HUDEP-2 (cell line): ENCODE data around the gene LOXHD1.

Experiments
- DNase-seq, 76 experiments: peaks; one replicate each; lab custom pipeline; 2025; ENCODE audit not compliant: unreplicated experiment in 76 of 76; lab: John Stamatoyannopoulos, UW

LOXHD1 gene

DNA sequence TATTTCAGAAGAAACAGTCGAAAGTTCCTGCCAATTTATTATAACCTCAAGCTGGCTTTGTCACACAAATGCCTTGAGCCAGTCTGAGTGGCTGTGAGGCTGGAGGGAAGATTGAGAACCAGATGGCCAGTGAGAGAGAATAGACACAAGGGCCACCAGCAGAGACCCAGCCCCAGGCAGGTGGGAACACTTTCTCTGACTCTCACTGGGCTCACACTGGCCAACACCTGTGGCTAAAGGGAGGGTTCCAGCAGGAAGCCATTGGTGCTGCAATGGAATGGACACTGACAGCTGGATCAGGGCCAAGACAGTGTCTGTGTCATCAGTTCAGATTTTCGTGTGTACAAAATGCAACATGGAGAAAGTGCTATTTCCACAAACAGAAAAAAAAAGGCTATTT, 29.9 kb downstream of the LOXHD1 start:
- no peak for DNase-seq

- no peak for DNase-seq
These were observed 32.0 kb downstream of the LOXHD1 start for GRCh38 chr18:46625069-46625468.

GRCh38 chr18:46624127-46624526, 32.9 kb downstream of the LOXHD1 start:
- no peak for DNase-seq

DNA sequence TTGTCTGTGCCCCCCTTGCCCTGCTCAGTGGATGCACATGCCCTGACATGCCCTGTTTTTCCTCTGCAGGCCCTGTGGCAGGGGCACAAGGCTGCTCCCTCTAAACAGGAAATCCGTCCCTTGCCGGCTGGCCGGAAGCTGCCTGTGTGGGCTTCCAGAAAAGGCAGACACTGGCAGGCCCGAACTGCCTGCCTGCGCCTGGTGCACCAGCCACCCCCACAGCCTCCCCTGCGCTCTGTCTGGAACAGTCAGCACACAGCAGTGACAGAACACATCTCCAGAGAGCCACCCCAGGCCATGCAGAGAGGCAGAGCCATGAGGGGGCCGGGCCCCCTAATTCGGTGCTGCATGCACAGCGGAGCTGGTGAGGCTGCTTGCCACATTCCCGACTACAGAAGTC, 33.5 kb downstream of the LOXHD1 start:
- DNase-seq = no peak

DNA sequence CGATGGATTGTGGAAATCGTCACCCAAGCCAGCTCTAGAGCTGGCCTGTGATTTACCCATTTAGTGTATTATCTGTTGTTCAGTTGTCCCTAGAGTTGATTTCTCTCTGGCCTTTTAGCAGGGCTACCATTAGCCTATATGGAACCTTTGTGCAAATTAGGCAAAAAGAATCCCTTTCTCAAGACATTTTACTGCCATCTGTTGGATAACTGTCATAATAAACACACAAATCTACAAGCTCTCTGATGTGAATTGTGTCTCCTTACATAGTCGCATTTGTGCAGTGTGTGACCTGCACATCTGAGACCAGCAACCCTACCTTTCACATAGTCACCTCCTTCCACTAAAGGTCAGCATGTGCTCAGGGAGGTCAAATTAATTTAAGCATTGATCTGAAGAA, 34.0 kb downstream of the LOXHD1 start:
- DNase-seq = peak in 1 of 76 experiments; percentile 8

- DNase-seq = no peak
These were observed 34.6 kb downstream of the LOXHD1 start for GRCh38 chr18:46622451-46622850.

DNA sequence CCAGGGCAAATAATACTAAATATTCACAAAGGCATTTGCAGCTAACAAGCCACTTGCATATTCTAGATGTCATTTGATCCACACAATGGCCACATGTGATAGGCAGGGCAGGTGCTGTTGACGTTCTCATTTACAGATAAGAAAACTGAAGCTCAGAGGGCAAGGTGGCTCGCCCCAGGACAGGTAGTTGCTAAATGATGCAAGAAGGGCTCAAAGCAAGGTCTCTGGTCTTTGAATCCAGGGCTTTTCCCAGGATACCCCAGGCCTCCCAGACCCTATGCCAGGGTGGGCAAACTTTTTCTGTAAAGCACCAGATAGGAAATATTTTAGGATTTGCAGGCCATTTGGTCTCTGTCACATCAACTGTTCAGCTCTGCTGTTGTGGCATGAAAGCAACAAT, 35.1 kb downstream of the LOXHD1 start:
- DNase-seq = no peak

DNA sequence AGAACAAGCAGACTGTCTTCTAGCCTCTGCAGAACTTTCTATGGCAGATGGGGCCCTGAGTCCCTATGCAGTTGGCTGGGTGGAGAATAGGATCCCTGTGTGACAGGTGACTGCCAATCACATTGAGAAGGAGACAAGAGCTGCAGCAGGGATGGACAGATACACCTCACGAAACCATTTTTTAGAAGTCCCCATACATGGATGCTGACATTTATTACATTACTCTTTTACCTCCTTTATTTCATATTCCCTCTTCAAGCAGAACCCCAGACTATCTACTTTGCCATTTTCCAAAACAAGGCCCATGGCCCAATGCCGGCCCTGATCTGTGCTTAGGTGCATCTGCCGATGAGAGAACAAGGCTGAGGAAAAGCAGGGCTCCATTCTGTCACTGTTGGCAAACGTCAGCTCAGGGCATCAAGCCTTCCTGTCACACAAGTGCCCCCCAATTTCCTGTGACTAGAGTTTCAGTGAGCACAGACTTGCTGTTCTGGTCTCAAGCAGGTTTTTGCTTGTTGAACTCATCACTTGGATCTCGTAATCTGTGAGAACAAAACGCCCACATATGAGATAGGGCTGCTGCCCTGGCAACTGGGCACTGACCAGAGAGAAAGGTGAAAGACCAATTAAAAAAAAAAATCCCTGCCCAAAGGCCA, 35.8 kb downstream of the LOXHD1 start:
- DNase-seq = no peak

GRCh38 chr18:46619559-46619958, 37.5 kb downstream of the LOXHD1 start:
- DNase-seq = no peak

- DNase-seq = no peak
These were observed 41.3 kb downstream of the LOXHD1 start for GRCh38 chr18:46615720-46616119.

DNA sequence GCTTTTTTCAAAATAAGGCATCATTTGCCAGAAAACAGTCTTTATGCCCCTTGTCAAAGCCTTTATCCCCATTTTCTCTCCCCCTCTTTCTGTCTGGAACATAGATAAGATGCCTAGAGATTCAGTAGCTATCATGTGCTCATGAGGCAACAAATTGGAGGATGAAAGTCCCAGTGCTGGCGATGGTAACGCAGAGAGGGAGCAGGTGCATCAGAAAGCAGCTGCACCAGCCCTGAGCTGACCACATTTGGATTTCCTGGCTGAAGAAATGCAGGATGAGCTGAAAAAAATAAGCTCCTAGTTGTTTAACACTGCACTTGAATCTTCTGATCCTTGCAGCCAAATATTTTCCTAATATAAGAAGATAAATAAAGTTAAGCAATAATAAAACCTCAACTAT, 48.0 kb downstream of the LOXHD1 start:
- no peak for DNase-seq

DNA sequence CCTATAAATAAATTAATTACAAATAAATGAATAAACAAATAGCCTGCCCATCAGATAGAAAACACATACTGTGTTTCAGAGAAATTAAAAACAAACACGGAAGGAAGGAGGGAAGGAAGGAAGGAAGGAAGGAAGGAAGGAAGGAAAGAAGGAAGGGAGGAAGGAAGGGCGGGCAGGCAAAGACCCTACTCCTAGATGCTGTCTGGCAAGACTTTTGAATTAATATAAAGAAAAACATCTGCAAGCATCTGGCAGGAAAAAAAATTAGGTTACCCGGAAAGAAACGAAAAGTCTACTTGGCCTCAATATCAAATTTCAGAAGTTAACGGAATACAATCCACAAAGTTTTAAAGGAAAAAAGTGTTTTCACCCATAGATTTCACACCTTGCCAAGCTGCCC, 49.1 kb downstream of the LOXHD1 start:
- DNase-seq = no peak

GRCh38 chr18:46601141-46601805, 55.7 kb downstream of the LOXHD1 start:
- DNase-seq = no peak

- DNase-seq = no peak
These were observed 60.9 kb downstream of the LOXHD1 start for GRCh38 chr18:46596119-46596518.

GRCh38 chr18:46591783-46592391, 65.1 kb downstream of the LOXHD1 start:
- peak in 12 of 76 experiments; percentile 0 to 26 (median 6) for DNase-seq

GRCh38 chr18:46590103-46590502, 66.9 kb downstream of the LOXHD1 start:
- no peak for DNase-seq

- no peak for DNase-seq
These were observed 67.9 kb downstream of the LOXHD1 start for GRCh38 chr18:46588971-46589660.

- no peak for DNase-seq
These were observed 69.4 kb downstream of the LOXHD1 start for GRCh38 chr18:46587600-46587999.

DNA sequence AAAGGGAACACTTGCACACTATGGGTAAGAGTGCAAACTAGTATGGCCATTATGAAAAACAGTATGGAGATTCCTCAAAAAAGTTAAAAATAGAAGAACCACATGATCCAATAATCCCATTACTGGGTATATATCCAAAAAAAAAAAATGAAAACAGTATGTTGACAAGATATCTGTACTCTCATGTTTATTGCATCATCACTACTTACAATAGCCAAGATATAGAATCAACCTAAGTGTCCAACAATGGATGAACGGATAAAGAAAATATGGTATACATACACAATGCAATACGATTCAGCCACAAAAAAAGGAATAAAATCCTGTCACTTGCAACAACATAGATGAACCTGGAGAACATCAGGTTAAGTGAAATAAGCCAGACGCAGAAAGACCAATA, 73.3 kb downstream of the LOXHD1 start:
- no peak for DNase-seq

DNA sequence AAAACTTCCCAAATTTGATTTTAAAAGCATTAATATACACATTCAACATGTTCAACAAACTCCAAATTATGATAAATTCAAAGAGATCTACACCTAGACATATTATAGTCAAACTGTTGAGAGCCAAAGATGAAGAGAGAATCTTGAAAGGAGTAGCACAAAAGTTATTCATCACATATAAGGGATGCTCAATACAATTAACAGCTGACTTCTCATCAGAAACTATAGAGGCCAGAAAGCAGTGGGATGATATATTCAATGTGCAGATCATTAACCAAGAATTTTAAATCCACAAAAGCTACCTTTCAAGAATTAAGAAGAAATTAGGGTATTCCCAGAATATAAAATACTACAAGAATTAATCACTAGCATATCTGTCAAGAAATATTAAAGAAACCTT, 75.4 kb downstream of the LOXHD1 start:
- no peak for DNase-seq

DNA sequence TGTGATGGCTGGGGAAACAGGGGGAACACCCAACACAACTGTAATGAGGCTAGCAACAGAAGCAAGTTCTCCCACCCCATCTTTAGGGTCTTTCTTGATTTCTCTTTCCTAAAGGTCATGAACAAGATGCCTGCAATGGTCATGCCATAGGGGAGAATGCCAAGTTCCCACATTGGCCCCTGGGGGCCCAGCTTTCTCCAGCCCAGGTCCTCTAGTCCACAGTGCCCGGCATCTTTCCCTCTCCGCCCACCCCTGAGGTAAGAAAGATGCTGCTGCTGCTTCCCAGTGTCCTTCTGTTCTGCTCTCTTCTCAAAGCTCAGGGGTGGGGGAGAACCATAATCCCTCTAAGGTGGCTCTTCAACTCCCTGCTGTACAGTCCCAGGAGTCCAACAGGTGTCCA, 78.0 kb downstream of the LOXHD1 start:
- no peak for DNase-seq

- DNase-seq = no peak
These were observed 79.5 kb downstream of the LOXHD1 start for GRCh38 chr18:46577546-46577945.
